ENCODE measurements around the gene KRTAP5-11. TPM values are rescaled to one million over a fixed set of nuclear protein-coding genes. Genes with fewer than 3 reads are reported as not detected.

Gene KRTAP5-11
- total RNA-seq, 1 donor, result not detected

GRCh38 chr11:71554996-71555395 lies 27.7 kb downstream of the KRTAP5-11 start:
- Histone ChIP-seq H3K27ac (ENCODE audit: low read depth, low read length) (no peak overlapping the region), H3K27me3 (ENCODE audit: insufficient read depth, low read length) (peaks cover 10% of the 10 kb centered on the region), H2AFZ (ENCODE audit: low read length) (no peak overlapping the region), H3K36me3 (ENCODE audit: insufficient read depth, low read length) (no peaks in the 10 kb centered on the region), H3K79me2 (ENCODE audit: insufficient read depth, low read length) (no peaks in the 10 kb centered on the region), H4K20me1 (ENCODE audit: insufficient read depth, low read length) (no peaks in the 10 kb centered on the region), H3K4me2 (ENCODE audit: insufficient read depth, low read length) (no peak overlapping the region), H3K9me3 (ENCODE audit: low read depth, low read length) (no peaks in the 10 kb centered on the region), H3K4me3 (ENCODE audit: insufficient read depth, low read length) (no peak overlapping the region), H3K4me1 (ENCODE audit: insufficient read depth, low read length) (no peaks in the 10 kb centered on the region)
- DNase-seq (ENCODE audit: insufficient read length, low spot score, missing footprints), result no peak
- TF ChIP-seq CTCF (IDR thresholded peaks at IDR 0.05; ENCODE audit: extremely low read depth, low read depth, low read length), result no peak

- peak; percentile 61 for DNase-seq (ENCODE audit: insufficient read length, low spot score, missing footprints)
- Histone ChIP-seq H3K36me3 (ENCODE audit: insufficient read depth, low read length) (no peaks in the 10 kb centered on the region), H4K20me1 (ENCODE audit: insufficient read depth, low read length) (no peaks in the 10 kb centered on the region)
These were observed 31.0 kb downstream of the KRTAP5-11 start for GRCh38 chr11:71551711-71552110.

GRCh38 chr11:71548716-71549151 lies 33.9 kb downstream of the KRTAP5-11 start:
- Histone ChIP-seq H3K4me2 (ENCODE audit: insufficient read depth, low read length) (no peak overlapping the region), H3K4me1 (ENCODE audit: insufficient read depth, low read length) (no peaks in the 10 kb centered on the region), H3K79me2 (ENCODE audit: insufficient read depth, low read length) (no peaks in the 10 kb centered on the region), H3K27me3 (ENCODE audit: insufficient read depth, low read length) (peaks cover 12% of the 10 kb centered on the region), H2AFZ (ENCODE audit: low read length) (no peak overlapping the region), H3K36me3 (ENCODE audit: insufficient read depth, low read length) (no peaks in the 10 kb centered on the region), H4K20me1 (ENCODE audit: insufficient read depth, low read length) (no peaks in the 10 kb centered on the region), H3K4me3 (ENCODE audit: insufficient read depth, low read length) (no peak overlapping the region), H3K9me3 (ENCODE audit: low read depth, low read length) (no peaks in the 10 kb centered on the region), H3K27ac (ENCODE audit: low read depth, low read length) (no peak overlapping the region)
- no peak for DNase-seq (ENCODE audit: insufficient read length, low spot score, missing footprints)
- TF ChIP-seq CTCF (IDR thresholded peaks at IDR 0.05; ENCODE audit: extremely low read depth, low read depth, low read length), result no peak

More at GRCh38 chr11:71551711-71552110, 31.0 kb downstream of the KRTAP5-11 start:
- Histone ChIP-seq H3K4me1 (ENCODE audit: insufficient read depth, low read length) (no peaks in the 10 kb centered on the region), H3K27ac (ENCODE audit: low read depth, low read length) (no peak overlapping the region), H2AFZ (ENCODE audit: low read length) (no peak overlapping the region), H3K9me3 (ENCODE audit: low read depth, low read length) (no peaks in the 10 kb centered on the region), H3K4me3 (ENCODE audit: insufficient read depth, low read length) (no peak overlapping the region), H3K4me2 (ENCODE audit: insufficient read depth, low read length) (no peak overlapping the region), H3K79me2 (ENCODE audit: insufficient read depth, low read length) (no peaks in the 10 kb centered on the region), H3K27me3 (ENCODE audit: insufficient read depth, low read length) (peaks cover 12% of the 10 kb centered on the region)
- no peak for TF ChIP-seq CTCF (IDR thresholded peaks at IDR 0.05; ENCODE audit: extremely low read depth, low read depth, low read length)

GRCh38 chr11:71548120-71548519 lies 34.6 kb downstream of the KRTAP5-11 start, which contains the start of gene KRTAP5-9:
KRTAP5-9 (plus strand) TSS chr11:71548420; CDS start chr11:71548658, 238 bp downstream.
- Histone ChIP-seq H3K4me3 (ENCODE audit: insufficient read depth, low read length) (no peak within 1 kb of the TSS), H3K4me2 (ENCODE audit: insufficient read depth, low read length) (no peak within 1 kb of the TSS), H3K4me1 (ENCODE audit: insufficient read depth, low read length) (no peaks in the 10 kb centered on the region), H3K27me3 (ENCODE audit: insufficient read depth, low read length) (peaks cover 12% of the 10 kb centered on the region), H2AFZ (ENCODE audit: low read length) (no peak within 1 kb of the TSS), H3K79me2 (ENCODE audit: insufficient read depth, low read length) (no peaks in the 10 kb centered on the region), H3K9me3 (ENCODE audit: low read depth, low read length) (no peaks in the 10 kb centered on the region), H4K20me1 (ENCODE audit: insufficient read depth, low read length) (no peaks in the 10 kb centered on the region), H3K36me3 (ENCODE audit: insufficient read depth, low read length) (no peaks in the 10 kb centered on the region), H3K27ac (ENCODE audit: low read depth, low read length) (no peak within 1 kb of the TSS)
- no peak for DNase-seq (ENCODE audit: insufficient read length, low spot score, missing footprints)
- TF ChIP-seq CTCF (IDR thresholded peaks at IDR 0.05; ENCODE audit: extremely low read depth, low read depth, low read length), result no peak
